Neuronal stem cell (in vitro differentiated cells): ENCODE measurements around the gene TPSG1.

Source experiments
- DNase-seq: peaks from one replicate; pipeline ENCODE4 v3.0.0-alpha.2; 2013; ENCODE audit warnings: low spot score
- H2AFZ ChIP-seq: one replicate; pipeline ENCODE4 v1.6.1; 2013; ENCODE audit warnings: mild to moderate bottlenecking, low read length, inconsistent platforms
- H2AK5ac ChIP-seq: 2 replicates; pipeline ENCODE4 v1.6.1; 2013; ENCODE audit warnings: low read depth, mild to moderate bottlenecking, inconsistent platforms, low read length, moderate library complexity, mixed read lengths
- H2BK120ac ChIP-seq: 2 replicates; pipeline ENCODE4 v1.6.1; 2013; ENCODE audit warnings: low read depth, mild to moderate bottlenecking, inconsistent platforms, low read length, moderate library complexity, mixed read lengths
- H2BK12ac ChIP-seq: one replicate; pipeline ENCODE4 v1.6.1; 2013; ENCODE audit warnings: low read length, inconsistent platforms
- H2BK15ac ChIP-seq: 2 replicates; pipeline ENCODE4 v1.6.1; 2013; ENCODE audit warnings: mild to moderate bottlenecking, low read length, inconsistent platforms, mixed read lengths
- H2BK5ac ChIP-seq: one replicate; pipeline ENCODE4 v1.6.1; 2013; ENCODE audit warnings: inconsistent platforms, mild to moderate bottlenecking, low read length, moderate library complexity
- H3K14ac ChIP-seq: one replicate; pipeline ENCODE4 v1.6.1; 2013; ENCODE audit warnings: low read length, inconsistent platforms
- H3K18ac ChIP-seq: 2 replicates; pipeline ENCODE4 v1.6.1; 2013; ENCODE audit warnings: low read length, inconsistent platforms
- H3K23ac ChIP-seq: 2 replicates; pipeline ENCODE4 v1.6.1; 2013; ENCODE audit warnings: low read depth, mild to moderate bottlenecking, mixed read lengths, low read length, inconsistent platforms; ENCODE audit not compliant: poor library complexity
- H3K27ac ChIP-seq: replicated peaks from 3 replicates; pipeline ENCODE4 v1.5.1; 2013; ENCODE audit warnings: low read length, inconsistent platforms
- H3K27me3 ChIP-seq, 3 experiments: 2 replicates each; pipeline ENCODE4 v1.6.1; 2013; ENCODE audit warnings: low read length in 3 of 3, mild to moderate bottlenecking in 2 of 3, inconsistent platforms in 1 of 3, low read depth in 1 of 3, mixed read lengths in 1 of 3, moderate library complexity in 1 of 3; ENCODE audit not compliant: control insufficient read depth in 3 of 3, insufficient read depth in 3 of 3
- H3K36me3 ChIP-seq, 2 donors: replicated peaks in 1 of 2; 2 replicates each; pipeline ENCODE4 v1.6.1; 2013; ENCODE audit warnings: low read length in 2 of 2; ENCODE audit not compliant: control insufficient read depth in 2 of 2, insufficient read depth in 2 of 2
- H3K4ac ChIP-seq: 2 replicates; pipeline ENCODE4 v1.6.1; 2013; ENCODE audit warnings: inconsistent platforms, mild to moderate bottlenecking, low read length, moderate library complexity
- H3K4me1 ChIP-seq, 2 donors: 1 replicate in 1 of 2; 2 replicates in 1 of 2; pipeline ENCODE4 v1.6.1; 2013; ENCODE audit warnings: low read length in 2 of 2, low read depth in 1 of 2; ENCODE audit not compliant: control insufficient read depth in 2 of 2, insufficient read depth in 1 of 2
- H3K4me2 ChIP-seq: one replicate; pipeline ENCODE4 v1.6.1; 2013; ENCODE audit warnings: mild to moderate bottlenecking, low read length, inconsistent platforms; ENCODE audit not compliant: insufficient read depth, poor library complexity, severe bottlenecking
- H3K4me3 ChIP-seq, 2 donors: 2 replicates each; pipeline ENCODE4 v1.5.1; 2013; ENCODE audit warnings: low read length in 2 of 2, mild to moderate bottlenecking in 2 of 2, inconsistent platforms in 1 of 2, moderate library complexity in 1 of 2
- H3K79me1 ChIP-seq: one replicate; pipeline ENCODE4 v1.6.1; 2013; ENCODE audit warnings: low read depth, mild to moderate bottlenecking, inconsistent platforms, low read length, moderate library complexity
- H3K9ac ChIP-seq: one replicate; pipeline ENCODE4 v1.6.1; 2013; ENCODE audit warnings: mild to moderate bottlenecking, low read depth, low read length, inconsistent platforms; ENCODE audit not compliant: poor library complexity
- H3K9me3 ChIP-seq, 2 donors: replicated peaks in 1 of 2; 2 replicates each; pipeline versions ENCODE3 to v1.6.1; 2013; ENCODE audit warnings: low read length in 2 of 2, mild to moderate bottlenecking in 2 of 2, inconsistent platforms in 1 of 2, low read depth in 1 of 2, mixed read lengths in 1 of 2, moderate library complexity in 1 of 2; ENCODE audit not compliant: control insufficient read depth in 2 of 2, insufficient read depth in 1 of 2
- H4K8ac ChIP-seq: one replicate; pipeline ENCODE4 v1.6.1; 2013; ENCODE audit warnings: low read depth, mild to moderate bottlenecking, inconsistent platforms, low read length, moderate library complexity
- H4K91ac ChIP-seq: one replicate; pipeline ENCODE4 v1.6.1; 2013; ENCODE audit warnings: low read length, low read depth, mild to moderate bottlenecking, inconsistent platforms; ENCODE audit not compliant: poor library complexity
- WGBS, 2 donors: extraction: QIAGEN DNeasy Blood & Tissue Kit; methylation state at CpG; one replicate each; pipeline ENCODE4 v1.1.7; 2013; ENCODE audit warnings: missing lambda C conversion rate in 2 of 2, mixed read lengths in 1 of 2; ENCODE audit not compliant: insufficient read length in 2 of 2, insufficient replicate concordance in 1 of 2; ENCODE audit errors: extremely low coverage in 2 of 2; 5-methylcytosine and 5-hydroxymethylcytosine counted together

Gene TPSG1

GRCh38 chr16:1221628-1222552 lies 3.2 kb downstream of the TPSG1 start:
- no peaks in the 10 kb centered on the region for H3K27me3 ChIP-seq
- H2BK5ac ChIP-seq = peak overlapping the region; percentile 39
- DNase-seq = no peak
- no peak overlapping the region for H3K4ac ChIP-seq
- H3K18ac ChIP-seq = no peak overlapping the region
- H2BK120ac ChIP-seq = peak overlapping the region; percentile 72
- no peak overlapping the region for H2BK12ac ChIP-seq
- H2AFZ ChIP-seq = no peak overlapping the region
- H2AK5ac ChIP-seq = no peak overlapping the region
- no peak overlapping the region for H3K4me3 ChIP-seq
- peaks cover 4% of the 10 kb centered on the region for H3K79me1 ChIP-seq
- no peak overlapping the region for H4K8ac ChIP-seq
- no peaks in the 10 kb centered on the region for H3K4me1 ChIP-seq
- H3K9ac ChIP-seq = no peak overlapping the region
- peaks cover 11 to 33% of the 10 kb centered on the region in 2 donors for H3K36me3 ChIP-seq
- peak overlapping the region; percentile 43 for H3K23ac ChIP-seq
- H2BK15ac ChIP-seq = no peak overlapping the region
- H3K9me3 ChIP-seq = peaks cover 0 to 2% of the 10 kb centered on the region in 2 donors
- H3K14ac ChIP-seq = no peak overlapping the region
- WGBS, 2 donors = no CpG with 5 or more reads among the region's 40 CpGs
- no peak overlapping the region for H3K27ac ChIP-seq
- no peak overlapping the region for H4K91ac ChIP-seq
- no peak overlapping the region for H3K4me2 ChIP-seq

- no peak for DNase-seq
- H3K79me1 ChIP-seq = peaks cover 4% of the 10 kb centered on the region
- no peak overlapping the region for H4K8ac ChIP-seq
- peak overlapping the region; percentile 39 for H2BK5ac ChIP-seq
- no peaks in the 10 kb centered on the region for H3K4me1 ChIP-seq
- H2AFZ ChIP-seq = no peak overlapping the region
- H3K36me3 ChIP-seq = peaks cover 11 to 36% of the 10 kb centered on the region in 2 donors
- WGBS, 2 donors = no CpG with 5 or more reads among the region's 48 CpGs
- no peak overlapping the region for H3K4ac ChIP-seq
- no peaks in the 10 kb centered on the region for H3K27me3 ChIP-seq
- H3K27ac ChIP-seq = no peak overlapping the region
- no peak overlapping the region for H2AK5ac ChIP-seq
- H3K14ac ChIP-seq = no peak overlapping the region
- no peak overlapping the region for H2BK15ac ChIP-seq
- no peak overlapping the region for H3K4me3 ChIP-seq
- no peak overlapping the region for H2BK12ac ChIP-seq
- H3K9ac ChIP-seq = no peak overlapping the region
- H3K4me2 ChIP-seq = no peak overlapping the region
- H4K91ac ChIP-seq = no peak overlapping the region
- H3K9me3 ChIP-seq = peaks cover 0 to 2% of the 10 kb centered on the region in 2 donors
- H3K23ac ChIP-seq = no peak overlapping the region
- H3K18ac ChIP-seq = no peak overlapping the region
- no peak overlapping the region for H2BK120ac ChIP-seq
These were observed 4.0 kb downstream of the TPSG1 start for GRCh38 chr16:1220841-1221627.

GRCh38 chr16:1220098-1220728 lies 4.9 kb downstream of the TPSG1 start:
- Histone ChIP-seq H2BK5ac (no peak overlapping the region), H4K8ac (no peak overlapping the region), H3K27me3 (no peaks in the 10 kb centered on the region), H3K14ac (peak overlapping the region; percentile 56), H3K23ac (no peak overlapping the region), H3K36me3 (peaks cover 11 to 38% of the 10 kb centered on the region in 2 donors), H2AK5ac (no peak overlapping the region), H3K9me3 (peaks cover 0 to 2% of the 10 kb centered on the region in 2 donors), H3K4ac (no peak overlapping the region), H2BK15ac (no peak overlapping the region), H2BK120ac (no peak overlapping the region), H3K4me2 (no peak overlapping the region), H3K9ac (no peak overlapping the region), H2BK12ac (no peak overlapping the region), H3K27ac (no peak overlapping the region), H3K79me1 (peaks cover 4% of the 10 kb centered on the region), H4K91ac (no peak overlapping the region), H3K18ac (no peak overlapping the region), H2AFZ (no peak overlapping the region), H3K4me1 (no peaks in the 10 kb centered on the region), H3K4me3 (no peak overlapping the region)
- WGBS, 2 donors = no CpG with 5 or more reads among the region's 55 CpGs
- no peak for DNase-seq
